K562 (cell line): ENCODE results near the gene HPCAL1. TPM values are rescaled to one million over a fixed set of nuclear protein-coding genes. Genes with fewer than 3 reads are reported as not detected.

Experiments used
- CBFA2T3 ChIP-seq: fragments of 450-650 bp; IDR thresholded peaks from 2 replicates; pipeline ENCODE4 v1.6.1; 2017
- CHD1 ChIP-seq: fragments of 200-600 bp; sonication (generic); IDR thresholded peaks from one replicate; pipeline ENCODE4 v1.6.1; 2012; ENCODE audit warnings: mild to moderate bottlenecking, moderate library complexity, low read length, inconsistent platforms
- CREB1 ChIP-seq, 2 experiments: sonication (generic) in 1 of 2; formaldehyde crosslinking in 1 of 2; IDR thresholded peaks; 2 replicates each; pipeline versions ENCODE4 v1.6.1 to v1.8.0; 2012 to 2022; ENCODE audit warnings: inconsistent platforms in 1 of 2, mild to moderate bottlenecking in 1 of 2, missing genetic modification reagents in 1 of 2, moderate library complexity in 1 of 2
- CTBP1 ChIP-seq: fragments of 450-650 bp; IDR thresholded peaks from 2 replicates; pipeline ENCODE4 v1.6.1; 2016; ENCODE audit warnings: borderline replicate concordance
- GATA2 ChIP-seq: sonication (generic); formaldehyde crosslinking; IDR thresholded peaks from 2 replicates; pipeline ENCODE4 v1.4.0; 2020; ENCODE audit warnings: mild to moderate bottlenecking, missing genetic modification reagents
- HNRNPK ChIP-seq: fragments of 200-400 bp; formaldehyde crosslinking; IDR thresholded peaks from one replicate; pipeline ENCODE4 v1.6.1; 2018; ENCODE audit warnings: mild to moderate bottlenecking, low read depth, low read length; ENCODE audit not compliant: poor library complexity, severe bottlenecking
- HNRNPL ChIP-seq: fragments of 200-400 bp; formaldehyde crosslinking; IDR thresholded peaks from 2 replicates; pipeline ENCODE4 v1.6.1; 2017; ENCODE audit warnings: low read depth, mild to moderate bottlenecking, low read length
- NR3C1 ChIP-seq: sonication (generic); formaldehyde crosslinking; IDR thresholded peaks from 2 replicates; pipeline ENCODE4 v1.8.1; 2022; ENCODE audit warnings: missing genetic modification reagents
- PHB ChIP-seq: fragments of 250-450 bp; sonication (Bioruptor Pico); IDR thresholded peaks from 2 replicates; pipeline ENCODE4 v1.5.0; 2021
- PHF20 ChIP-seq: fragments of 450-650 bp; IDR thresholded peaks from 2 replicates; pipeline ENCODE4 v1.6.1; 2018; ENCODE audit not compliant: partially characterized antibody
- RBM14 ChIP-seq: fragments of 200-400 bp; formaldehyde crosslinking; IDR thresholded peaks from 2 replicates; pipeline ENCODE4 v1.6.1; 2018; ENCODE audit warnings: low read depth, mild to moderate bottlenecking, low read length, moderate library complexity, borderline replicate concordance; ENCODE audit not compliant: insufficient read depth
- RFX1 ChIP-seq: fragments of 450-650 bp; IDR thresholded peaks from 2 replicates; pipeline ENCODE4 v1.6.1; 2016; ENCODE audit warnings: mild to moderate bottlenecking, moderate library complexity
- RFX7 ChIP-seq: fragments of 250-450 bp; sonication (Bioruptor Pico); IDR thresholded peaks from 2 replicates; pipeline ENCODE4 v1.5.1; 2021; ENCODE audit warnings: mild to moderate bottlenecking
- SMARCC2 ChIP-seq: fragments of 450-650 bp; IDR thresholded peaks from 2 replicates; pipeline ENCODE4 v1.6.1; 2017; ENCODE audit warnings: antibody characterized with exemption, moderate library complexity, mild to moderate bottlenecking, low read depth
- SRSF9 ChIP-seq: fragments of 200-400 bp; formaldehyde crosslinking; IDR thresholded peaks from 2 replicates; pipeline ENCODE4 v1.6.1; 2017; ENCODE audit warnings: low read depth, low read length, borderline replicate concordance
- TBL1XR1 ChIP-seq, 2 experiments: IDR thresholded peaks; 2 replicates each; pipeline ENCODE4 v1.6.1; 2012; ENCODE audit warnings: improper control_type of control experiment in 2 of 2, low read length in 2 of 2, mild to moderate bottlenecking in 1 of 2
- TCF7 ChIP-seq: sonication (generic); IDR thresholded peaks from 2 replicates; pipeline ENCODE4 v1.6.1; 2016; ENCODE audit warnings: antibody characterized with exemption, borderline replicate concordance
- TGIF2 ChIP-seq: sonication (generic); formaldehyde crosslinking; IDR thresholded peaks from 2 replicates; pipeline ENCODE4 v1.8.1; 2022; ENCODE audit warnings: mild to moderate bottlenecking, missing genetic modification reagents, moderate library complexity
- ZNF12 ChIP-seq: sonication (generic); formaldehyde crosslinking; IDR thresholded peaks from 2 replicates; pipeline ENCODE4 v1.4.0; 2020; ENCODE audit warnings: mild to moderate bottlenecking, missing genetic modification reagents
- ZNF449 ChIP-seq: fragments of 250-450 bp; sonication (Bioruptor Pico); IDR thresholded peaks from 2 replicates; pipeline ENCODE4 v1.8.0; 2022; ENCODE audit warnings: moderate library complexity, mild to moderate bottlenecking, inconsistent platforms
- ZNF766 ChIP-seq: fragments of 200-800 bp; sonication (Bioruptor generic); conservative IDR thresholded peaks from 2 replicates; pipeline ENCODE4 v1.6.1; 2016; ENCODE audit warnings: missing genetic modification characterization, missing compliant biosample characterization
- polyA plus RNA-seq, 8 experiments: library from polyadenylated mRNA; depleted of rRNA in 4 of 8; stranded (reverse) in 5 of 8; unstranded in 3 of 8; fragments of >200 nt; fragmentation: Nextera tagmentation in 2 of 8; fragmentation: Illumina TruSeq in 1 of 8; extraction: Ambion mirVana in 2 of 8; extraction: Trizol in 1 of 8; gene quantifications; 2 replicates each; pipeline versions ENCODE4 v1.2.1 to v1.2.3, GENCODE V29; 2011 to 2014; ENCODE audit warnings: inconsistent platforms in 1 of 8, missing spikeins in 1 of 8
- total RNA-seq, 7 experiments: library from RNA; depleted of rRNA in 6 of 7; stranded (reverse); fragments of >200 nt in 6 of 7; fragmentation: Illumina TruSeq in 2 of 7; extraction: Trizol in 2 of 7; gene quantifications; 2 replicates each; pipeline versions ENCODE4 v1.2.1 to v1.2.3, GENCODE V29; 2011 to 2021; ENCODE audit warnings: low replicate concordance in 1 of 7
- TF ChIP-seq, protein P1 (sequence below): sonication (generic); formaldehyde crosslinking; IDR thresholded peaks from 2 replicates; pipeline ENCODE4 v1.8.0; 2022; ENCODE audit warnings: mild to moderate bottlenecking, missing genetic modification reagents
- TF ChIP-seq, protein P2 (sequence below): fragments of 450-650 bp; formaldehyde crosslinking; IDR thresholded peaks from 2 replicates; pipeline ENCODE4 v1.4.0; 2020; ENCODE audit warnings: mild to moderate bottlenecking, moderate library complexity

The HPCAL1 gene
- total and polyA plus RNA-seq, 9 of the 15 experiments (the other 6 are each of a cell fraction or from before 2014, with no cell fraction given), result 2.7 to 65.5 (median 23.9) TPM

- no peak for TF ChIP-seq CHD1
- no peak for TF ChIP-seq PHF20
- no peak for TF ChIP-seq ZNF449
- peak; percentile 95 for TF ChIP-seq CTBP1
- TF ChIP-seq RBM14, result no peak
- TF ChIP-seq HNRNPK, result no peak
- TF ChIP-seq, protein P1, sequence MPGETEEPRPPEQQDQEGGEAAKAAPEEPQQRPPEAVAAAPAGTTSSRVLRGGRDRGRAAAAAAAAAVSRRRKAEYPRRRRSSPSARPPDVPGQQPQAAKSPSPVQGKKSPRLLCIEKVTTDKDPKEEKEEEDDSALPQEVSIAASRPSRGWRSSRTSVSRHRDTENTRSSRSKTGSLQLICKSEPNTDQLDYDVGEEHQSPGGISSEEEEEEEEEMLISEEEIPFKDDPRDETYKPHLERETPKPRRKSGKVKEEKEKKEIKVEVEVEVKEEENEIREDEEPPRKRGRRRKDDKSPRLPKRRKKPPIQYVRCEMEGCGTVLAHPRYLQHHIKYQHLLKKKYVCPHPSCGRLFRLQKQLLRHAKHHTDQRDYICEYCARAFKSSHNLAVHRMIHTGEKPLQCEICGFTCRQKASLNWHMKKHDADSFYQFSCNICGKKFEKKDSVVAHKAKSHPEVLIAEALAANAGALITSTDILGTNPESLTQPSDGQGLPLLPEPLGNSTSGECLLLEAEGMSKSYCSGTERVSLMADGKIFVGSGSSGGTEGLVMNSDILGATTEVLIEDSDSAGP (CRISPR knock-in tag), result no peak
- peak; percentile 72; the same call in 1 of the 2 replicates for TF ChIP-seq SMARCC2
- no peak for TF ChIP-seq NR3C1 (CRISPR knock-in tag)
- TF ChIP-seq PHB, result no peak
- 0 out of 2 replicates have a peak, but pooled peaks have one; percentile 34 for TF ChIP-seq HNRNPL
- peak; percentile 50; the same call in 1 of the 2 replicates for TF ChIP-seq CREB1 (IDR thresholded peaks at IDR 0.05)
- no peak for TF ChIP-seq CREB1 (CRISPR knock-in tag; IDR thresholded peaks at IDR 0.05)
- TF ChIP-seq RFX1, result no peak
- TF ChIP-seq CBFA2T3, result peak; percentile 95
- no peak for TF ChIP-seq TGIF2 (CRISPR knock-in tag)
- TF ChIP-seq TBL1XR1 (IDR thresholded peaks at IDR 0.05; ENCODE audit: low read length in 2 of 2), result peak; percentile 40 to 75; a peak in 1 of 4 replicates
- TF ChIP-seq SRSF9, result no peak
- TF ChIP-seq ZNF12 (CRISPR knock-in tag), result no peak
- no peak for TF ChIP-seq TCF7
- no peak for TF ChIP-seq RFX7 (CRISPR knock-in tag)
- 0 out of 2 replicates have a peak, but pooled peaks have one; percentile 52 for TF ChIP-seq ZNF766
- TF ChIP-seq, protein P2, sequence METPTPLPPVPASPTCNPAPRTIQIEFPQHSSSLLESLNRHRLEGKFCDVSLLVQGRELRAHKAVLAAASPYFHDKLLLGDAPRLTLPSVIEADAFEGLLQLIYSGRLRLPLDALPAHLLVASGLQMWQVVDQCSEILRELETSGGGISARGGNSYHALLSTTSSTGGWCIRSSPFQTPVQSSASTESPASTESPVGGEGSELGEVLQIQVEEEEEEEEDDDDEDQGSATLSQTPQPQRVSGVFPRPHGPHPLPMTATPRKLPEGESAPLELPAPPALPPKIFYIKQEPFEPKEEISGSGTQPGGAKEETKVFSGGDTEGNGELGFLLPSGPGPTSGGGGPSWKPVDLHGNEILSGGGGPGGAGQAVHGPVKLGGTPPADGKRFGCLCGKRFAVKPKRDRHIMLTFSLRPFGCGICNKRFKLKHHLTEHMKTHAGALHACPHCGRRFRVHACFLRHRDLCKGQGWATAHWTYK (CRISPR knock-in tag), result no peak
- TF ChIP-seq GATA2 (CRISPR knock-in tag), result peak; percentile 91
Observed at GRCh38 chr2:10369269-10370255, 66.9 kb downstream of the HPCAL1 start (continued).
